Measurements from ENCODE around the gene FBRSL1.

Gene FBRSL1

DNA sequence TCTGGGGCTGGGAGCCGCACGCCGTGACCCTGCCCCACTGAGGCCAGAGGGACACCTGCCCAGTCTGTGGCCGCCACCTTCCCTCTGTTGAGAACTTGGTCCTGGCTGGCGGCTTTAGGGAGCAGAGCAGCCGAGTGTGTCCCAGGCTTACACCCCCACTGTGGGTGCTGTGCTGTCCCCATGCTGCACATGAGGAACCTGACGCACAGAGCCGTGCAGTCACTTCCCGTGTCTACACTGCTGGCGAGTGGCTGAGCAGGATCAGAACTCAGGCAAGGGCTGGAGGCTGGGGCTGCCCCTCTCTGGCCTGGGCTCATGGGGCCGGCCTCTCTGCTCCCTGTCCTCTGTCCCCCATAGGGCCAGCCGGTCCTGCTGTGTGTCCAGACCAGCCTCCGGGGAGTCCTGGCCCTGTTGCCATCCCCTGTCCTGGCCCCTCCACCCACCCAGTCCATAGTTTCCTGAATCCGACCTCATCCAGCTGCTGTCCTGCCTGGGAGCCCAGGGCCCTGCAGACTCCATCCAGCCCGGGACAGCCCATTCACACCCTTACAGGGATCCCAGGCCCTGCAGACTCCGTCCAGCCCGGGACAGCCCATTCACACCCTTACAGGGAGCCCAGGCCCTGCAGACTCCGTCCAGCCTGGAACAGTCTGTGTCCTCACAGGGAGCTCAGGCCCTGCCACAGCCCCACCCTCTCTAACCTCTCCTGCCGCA, 10.3 kb downstream of the FBRSL1 start:
- DNase-seq: no peak

DNA sequence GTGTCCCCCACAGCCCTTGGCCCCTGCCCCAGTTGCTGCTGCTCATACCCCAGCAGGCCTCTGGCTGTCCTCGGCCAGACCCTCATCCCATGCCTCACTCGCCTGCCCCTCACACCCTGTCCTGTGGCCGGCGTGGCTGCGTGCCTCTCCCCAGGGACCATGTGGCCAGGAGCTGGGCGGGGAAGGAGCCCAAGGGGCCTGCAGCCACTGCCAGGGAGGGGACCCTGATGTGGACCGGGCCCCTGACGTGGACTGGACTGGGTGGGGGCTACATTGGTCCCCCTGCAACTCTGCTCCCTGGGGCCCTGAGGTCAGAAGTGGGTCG, 10.9 kb downstream of the FBRSL1 start:
- no peak for DNase-seq

DNA sequence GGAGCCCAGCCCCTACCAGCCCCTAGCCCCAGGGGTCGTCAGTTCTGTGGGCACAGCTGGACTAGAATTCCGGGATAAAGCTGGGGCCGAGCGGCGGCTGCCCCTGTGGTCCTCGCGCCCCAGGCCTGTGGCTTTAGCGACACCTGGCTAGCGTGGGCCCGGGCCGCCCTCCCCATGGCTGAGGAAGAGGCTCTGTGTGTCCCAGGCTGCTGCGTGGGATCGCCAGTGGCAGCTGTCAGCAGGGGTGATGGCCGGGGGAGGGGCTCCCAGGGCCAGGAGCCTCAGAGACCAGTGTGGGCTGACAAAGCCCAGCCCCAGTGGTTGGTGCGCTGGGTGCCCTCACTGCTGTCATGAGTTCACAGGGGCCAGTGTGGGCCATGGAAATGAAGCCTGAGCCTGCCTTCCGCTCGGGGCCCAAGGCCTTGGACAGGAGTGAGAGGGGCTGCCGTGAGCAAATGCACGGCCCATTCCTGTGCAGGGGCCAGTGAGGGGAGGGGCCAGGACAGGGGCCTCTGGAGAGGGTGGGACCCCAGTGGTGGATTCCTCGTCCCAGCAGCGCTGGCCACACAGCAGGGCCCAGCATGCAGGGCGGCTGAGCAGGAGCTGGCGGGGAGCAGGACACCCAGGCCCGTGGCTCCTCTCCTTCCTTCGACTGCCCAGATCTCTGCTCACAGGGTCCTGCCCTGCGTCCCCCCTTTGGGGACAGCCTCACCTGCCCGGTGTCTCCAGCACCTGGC, 11.4 kb downstream of the FBRSL1 start:
- DNase-seq: no peak

DNA sequence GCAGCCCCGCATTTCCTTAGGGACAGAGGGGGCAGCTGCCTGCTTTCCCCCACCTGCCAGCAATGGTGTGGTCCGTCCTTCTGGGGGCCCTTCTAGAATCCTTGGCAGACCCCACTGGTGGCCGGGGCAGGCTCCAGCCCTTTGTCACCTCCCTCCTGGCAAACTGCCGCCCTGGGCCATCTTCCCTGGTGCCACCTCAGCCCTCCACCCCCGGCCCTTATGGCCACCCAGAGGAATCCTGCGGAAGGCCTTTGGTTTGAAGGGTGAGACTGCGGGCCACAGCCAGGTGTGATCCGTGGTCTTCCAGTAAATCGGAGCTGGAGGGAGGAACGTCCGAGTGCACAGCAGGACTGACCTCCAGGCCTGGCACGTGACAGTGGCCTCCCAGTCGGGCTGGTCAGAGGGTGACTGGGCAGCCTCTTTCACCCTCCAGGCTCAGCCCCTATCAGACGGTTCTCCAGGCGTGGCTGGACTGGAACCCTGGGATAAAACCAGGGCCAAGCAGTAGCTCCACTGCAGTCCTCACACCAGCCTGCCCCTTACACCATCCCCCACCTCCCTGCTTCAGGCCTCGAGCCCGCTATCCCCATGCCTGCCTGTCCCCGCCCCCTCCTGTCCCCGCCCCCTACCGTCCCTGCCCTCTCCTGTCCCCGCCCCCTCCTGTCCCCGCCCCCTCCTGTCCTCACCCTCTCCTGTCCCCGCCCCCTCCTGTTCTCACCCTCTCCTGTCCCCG, 12.4 kb downstream of the FBRSL1 start:
- DNase-seq: no peak

DNA sequence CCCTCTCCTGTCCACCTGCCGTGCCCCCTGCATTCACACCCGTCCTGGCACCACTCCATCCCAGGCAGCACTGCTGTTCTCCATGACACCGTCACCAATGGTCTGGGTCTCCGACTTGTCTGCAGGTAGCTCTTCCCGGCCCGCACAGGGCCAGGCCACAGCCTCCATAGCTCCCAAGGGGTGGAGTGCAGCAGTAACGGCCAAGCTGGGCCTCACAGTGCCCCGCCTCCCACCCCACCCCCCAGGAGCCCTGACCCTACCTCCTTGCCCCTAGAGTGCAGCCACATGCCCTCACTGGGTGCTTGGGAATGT, 12.9 kb downstream of the FBRSL1 start:
- no peak for DNase-seq

DNA sequence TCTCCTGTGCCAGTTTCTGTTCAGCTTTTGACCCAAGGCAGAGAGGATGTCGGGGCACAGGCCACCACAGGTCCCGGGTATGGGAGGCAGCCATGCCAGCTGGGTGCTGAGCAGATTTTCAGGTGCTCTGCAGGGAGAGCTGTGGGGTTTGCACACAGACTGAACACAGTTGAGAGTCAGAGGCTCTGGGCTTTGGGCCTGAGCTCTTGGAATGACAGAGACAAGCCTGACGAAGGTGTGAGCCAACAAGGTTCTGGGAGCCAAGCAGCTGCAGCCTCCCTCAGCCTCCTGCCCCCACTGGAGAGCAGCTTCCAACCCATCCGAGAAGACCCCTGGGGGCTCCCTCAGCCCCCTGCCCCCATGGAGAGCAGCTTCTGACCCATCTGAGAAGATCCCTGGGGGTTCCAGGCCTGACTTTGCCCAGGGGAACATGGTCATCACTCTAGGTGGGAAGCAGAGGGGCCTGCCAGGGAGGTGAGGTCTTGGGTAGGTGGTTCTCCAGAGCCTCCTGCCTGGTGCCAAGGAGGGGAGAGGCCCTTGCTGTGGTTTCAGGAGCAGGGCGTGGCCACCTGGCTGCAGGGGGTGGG, 13.8 kb downstream of the FBRSL1 start:
- no peak for DNase-seq

DNA sequence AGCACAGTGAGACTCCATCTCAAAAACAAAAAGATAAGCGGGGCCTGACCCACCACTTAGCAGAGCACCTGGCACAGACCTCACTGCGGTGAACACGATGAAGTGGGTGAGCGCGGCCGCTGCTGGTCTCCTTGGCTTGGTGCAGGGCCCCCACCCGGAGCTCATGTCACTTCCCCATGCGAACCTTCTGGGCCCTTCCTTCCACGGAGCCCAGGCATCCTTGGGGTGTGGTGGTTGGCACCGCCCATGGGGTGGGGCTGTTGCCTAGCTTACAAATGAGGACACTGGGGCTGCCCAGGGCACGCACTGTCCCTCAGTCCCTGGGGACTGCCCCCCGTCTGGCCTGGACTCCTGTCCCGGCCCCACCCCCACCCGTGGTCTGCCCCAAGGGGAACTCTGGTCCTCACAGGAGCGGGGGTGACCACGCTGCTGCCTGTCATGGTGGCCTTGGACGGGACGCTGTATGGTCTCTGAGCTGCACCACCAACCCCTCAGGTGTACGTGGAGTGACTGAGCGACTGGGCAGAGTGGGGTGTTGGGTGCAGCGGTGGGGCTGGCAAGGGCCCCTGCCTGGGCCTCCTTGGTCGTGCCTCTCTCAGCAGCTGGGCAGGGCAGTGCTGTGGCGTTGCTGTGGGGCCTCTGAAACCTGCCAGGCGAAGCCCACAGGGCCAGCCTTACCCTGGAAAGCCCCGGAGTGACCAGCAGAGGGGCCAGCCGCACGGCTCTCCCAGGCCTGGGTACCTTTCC, 15.3 kb downstream of the FBRSL1 start:
- DNase-seq: no peak

DNA sequence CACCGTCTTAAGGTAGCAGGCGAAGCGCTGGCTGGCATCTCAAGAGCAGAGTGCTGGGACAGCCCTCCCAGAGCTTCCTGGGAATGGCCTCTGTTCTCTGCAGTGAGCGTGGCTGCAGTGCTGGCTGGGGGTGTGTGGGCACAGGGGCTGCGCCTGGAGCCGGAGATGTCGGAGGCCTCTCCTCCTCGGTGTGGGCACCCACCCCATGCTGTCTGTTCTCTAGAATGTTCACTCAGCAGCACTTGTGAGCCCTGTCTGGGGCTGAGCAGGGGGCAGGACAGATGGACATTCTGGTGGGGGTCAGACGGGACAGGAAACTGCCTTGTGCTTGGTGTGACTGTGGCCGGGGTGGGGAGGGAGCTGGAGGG, 15.9 kb downstream of the FBRSL1 start:
- no peak for DNase-seq

DNA sequence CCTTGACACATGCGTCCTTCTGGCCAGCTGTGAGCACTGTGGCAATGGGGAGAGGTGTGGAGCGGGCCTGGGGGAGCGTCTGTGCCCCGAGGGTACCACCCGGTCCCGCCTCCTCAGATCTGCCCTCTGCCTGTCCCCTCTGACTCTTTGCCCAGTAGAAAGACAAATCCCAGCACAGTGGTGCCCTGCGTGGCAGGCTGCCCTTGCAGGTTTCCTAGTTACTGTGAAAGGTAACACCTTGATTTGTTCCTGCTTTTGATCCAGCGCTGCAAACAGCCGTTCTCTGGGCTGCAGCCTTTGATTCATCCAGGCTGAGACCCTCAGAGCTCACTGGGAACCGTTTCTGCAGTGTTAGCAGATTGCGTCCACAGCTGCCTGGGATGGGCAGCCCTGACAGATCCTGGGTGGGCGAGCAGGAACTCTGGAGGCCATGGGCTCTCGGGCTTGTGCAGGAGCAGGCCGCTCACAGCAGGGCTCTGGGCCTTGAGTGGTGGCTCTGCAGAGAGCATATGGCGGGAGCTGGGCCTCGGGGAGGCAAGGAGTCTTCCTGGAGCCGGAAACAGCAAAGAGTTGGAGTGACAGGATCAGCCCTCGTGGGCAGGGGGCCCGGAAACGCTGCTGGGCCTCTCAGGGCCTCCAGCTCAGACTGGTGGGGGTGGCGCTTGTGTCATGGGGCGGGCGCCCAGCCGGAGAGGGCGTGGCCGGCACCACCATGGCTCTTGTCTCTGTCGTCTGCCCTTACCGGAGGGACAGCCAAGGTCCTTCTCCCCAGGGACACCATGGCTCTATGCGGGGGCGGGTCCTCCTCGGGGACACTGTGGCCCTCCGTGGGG, 16.6 kb downstream of the FBRSL1 start:
- DNase-seq: peak; percentile 76 to 83

DNA sequence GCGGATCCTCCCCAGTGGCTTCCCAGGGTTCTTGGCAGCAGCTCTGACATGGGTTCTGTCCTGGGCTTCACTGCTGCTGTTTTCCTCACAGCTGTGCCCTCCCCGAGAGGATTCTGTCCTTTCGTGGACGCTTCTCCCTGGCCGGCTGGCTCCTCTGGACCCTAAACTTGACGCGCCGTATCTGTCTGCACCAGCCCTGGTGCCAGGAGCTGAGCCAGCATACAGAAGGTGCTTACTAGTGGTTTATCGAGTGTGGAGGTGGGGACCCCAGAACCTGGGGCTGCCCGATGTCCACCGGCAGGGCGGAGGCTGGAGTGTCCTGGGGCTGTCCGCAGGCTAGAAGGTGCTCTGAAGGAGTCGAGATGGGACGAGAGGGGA, 17.2 kb downstream of the FBRSL1 start:
- no peak for DNase-seq

DNA sequence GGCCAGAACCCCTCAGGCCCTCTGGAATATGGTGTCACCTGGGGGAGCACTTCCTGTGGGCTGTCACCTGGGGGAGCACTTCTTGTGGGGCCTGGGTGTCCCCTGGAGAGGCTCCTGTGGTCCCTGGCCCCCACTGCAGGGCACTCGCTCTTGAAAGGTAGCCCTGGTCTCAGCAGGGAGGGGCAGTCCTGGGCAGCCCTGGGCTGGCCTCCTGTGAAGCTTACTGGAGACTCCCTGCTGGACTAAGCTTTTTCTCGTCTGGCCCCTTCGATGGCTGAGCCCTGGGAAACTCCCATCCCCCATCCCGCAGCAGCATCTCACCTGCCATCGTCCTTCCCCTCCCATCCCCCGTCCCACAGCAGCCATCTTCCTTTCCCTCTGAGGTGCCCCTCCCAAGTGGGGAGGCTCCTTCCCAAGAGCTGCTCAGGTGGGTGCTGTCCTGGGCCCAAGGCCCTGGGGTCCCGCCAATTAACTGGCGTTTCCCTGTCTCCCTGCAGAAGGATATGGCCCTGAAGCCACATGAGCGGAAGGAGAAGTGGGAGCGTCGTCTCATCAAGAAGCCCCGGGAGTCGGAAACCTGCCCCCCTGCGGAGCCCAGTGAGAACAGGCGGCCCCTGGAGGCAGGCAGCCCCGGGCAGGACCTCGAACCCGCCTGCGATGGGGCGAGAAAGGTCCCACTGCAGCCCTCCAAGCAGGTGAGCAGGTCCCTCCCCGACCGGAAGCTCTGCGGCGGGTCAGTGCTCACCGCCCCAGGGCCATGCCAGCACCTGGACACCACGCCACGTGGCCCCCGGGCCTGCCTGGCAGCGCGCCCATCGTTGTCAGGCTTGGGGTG, 17.9 kb downstream of the FBRSL1 start:
- DNase-seq: no peak

DNA sequence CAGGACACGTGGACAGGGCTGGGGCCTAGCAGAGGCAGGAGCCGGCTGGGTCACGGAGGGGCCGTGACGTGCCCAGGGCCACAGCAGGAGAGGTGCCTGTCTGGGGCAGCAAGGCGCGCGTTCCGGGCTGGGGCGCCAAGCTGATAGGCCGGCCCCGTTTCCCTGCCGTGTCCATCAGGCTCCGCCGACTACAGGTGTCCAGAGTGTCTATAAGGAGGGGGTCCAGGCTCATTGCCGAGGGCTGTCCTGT, 18.5 kb downstream of the FBRSL1 start:
- no peak for DNase-seq

DNA sequence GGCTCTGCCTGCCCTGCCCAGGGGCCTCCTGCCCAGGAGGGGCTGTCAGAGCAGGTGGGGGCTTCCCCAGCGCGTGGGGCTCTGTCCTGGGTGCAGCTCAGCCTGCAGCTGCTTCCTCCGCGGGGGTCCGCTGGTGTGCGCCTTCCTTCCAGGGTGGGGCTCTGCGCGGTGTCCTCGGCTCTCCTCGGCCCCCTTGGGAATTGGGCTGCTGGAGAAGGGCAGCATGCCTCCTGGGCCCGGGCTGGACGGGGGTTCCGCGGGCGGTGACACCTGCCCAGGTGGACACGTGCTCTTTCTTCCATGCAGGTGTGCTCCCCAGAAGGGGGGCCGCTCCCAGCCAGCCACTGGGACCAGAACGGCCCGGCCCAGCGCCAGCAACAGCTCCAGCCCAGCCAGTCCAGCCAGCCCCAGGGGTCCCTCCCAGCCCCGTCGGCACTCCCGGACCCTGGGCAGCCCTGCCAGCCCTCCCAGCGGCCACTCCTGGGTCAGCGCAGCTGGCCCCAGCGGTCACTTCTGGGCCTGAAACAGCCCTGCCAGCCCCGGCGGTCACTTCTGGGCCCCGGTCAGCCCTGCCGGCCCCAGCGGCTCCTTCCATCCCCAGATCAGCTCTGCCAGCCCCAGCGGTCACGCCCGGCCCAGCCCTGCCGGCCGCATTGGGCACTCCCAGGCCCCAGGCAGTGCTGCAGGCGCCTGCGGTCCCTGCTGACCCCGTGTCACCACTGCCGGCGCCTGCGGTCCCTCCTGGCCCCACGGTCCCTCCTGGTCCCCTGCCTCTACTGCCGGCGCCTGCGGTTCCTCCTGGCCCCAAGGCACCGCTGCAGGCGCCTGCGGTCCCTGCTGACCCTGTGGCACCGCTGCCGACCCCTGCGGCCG, 19.1 kb downstream of the FBRSL1 start:
- no peak for DNase-seq

DNA sequence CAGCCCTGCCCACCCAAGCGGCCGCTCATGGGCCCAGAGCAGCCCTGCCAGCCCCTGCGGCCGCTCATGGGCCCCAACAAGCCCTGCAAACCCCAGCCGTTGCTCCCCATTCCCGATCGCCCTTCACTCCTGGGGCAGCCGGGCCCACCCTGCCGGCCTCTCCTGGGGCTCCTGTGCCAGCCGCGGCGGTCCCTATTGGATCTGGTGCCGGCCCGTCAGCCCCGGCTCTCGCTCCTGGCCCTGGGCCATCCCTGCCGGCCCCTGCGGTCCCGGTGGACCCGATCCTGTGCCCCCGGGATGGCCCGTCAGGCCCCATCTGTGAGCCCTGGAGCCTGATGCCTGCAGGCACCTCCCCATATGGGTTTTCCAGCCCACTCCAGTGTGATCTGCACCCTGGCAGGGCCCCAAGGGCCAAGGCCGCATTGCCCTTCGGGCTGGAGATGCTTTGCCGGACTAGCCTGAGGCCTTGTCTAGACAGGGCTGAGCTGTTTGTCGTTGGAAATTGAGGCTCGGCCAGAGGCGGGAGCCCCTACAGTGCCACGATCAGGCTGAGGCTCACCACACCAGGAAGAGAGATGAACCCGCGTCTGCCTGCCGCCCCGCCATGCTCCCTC, 20.3 kb downstream of the FBRSL1 start:
- DNase-seq: no peak

DNA sequence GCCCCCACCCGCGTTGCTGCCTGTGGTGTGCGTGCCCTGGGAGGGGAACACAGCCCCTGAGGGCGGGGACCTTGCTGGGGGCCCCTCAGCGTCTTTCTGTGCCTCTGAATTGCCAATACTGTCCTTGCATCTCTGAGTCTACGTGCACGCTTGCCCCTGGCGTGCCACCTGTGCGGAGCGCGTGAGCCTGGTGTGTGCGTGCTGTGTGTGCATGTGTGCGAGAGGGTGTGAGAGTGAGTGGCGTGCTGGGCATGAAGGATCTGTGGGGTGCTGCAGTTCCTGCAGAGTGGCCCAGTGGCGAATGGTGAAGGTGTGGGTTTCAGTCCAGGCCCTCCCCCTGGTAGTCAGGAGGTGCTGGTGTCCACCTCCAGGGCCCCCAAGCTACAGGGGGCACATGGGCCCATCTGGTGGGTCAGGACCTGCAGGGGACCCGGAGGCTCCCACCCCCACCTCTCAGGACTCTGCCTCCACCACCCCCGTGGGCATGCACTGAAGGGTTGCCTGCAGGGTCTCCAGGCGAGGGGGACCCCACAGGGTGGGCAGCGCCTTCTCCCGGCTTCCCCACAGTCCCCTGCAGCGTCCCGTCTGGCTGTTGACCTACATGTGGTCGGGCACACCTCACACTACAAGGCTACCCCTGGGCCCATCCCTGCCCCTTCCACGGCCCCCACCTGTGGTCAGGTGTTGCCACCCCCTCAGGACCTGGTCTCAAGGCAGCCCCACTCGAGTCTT, 21.0 kb downstream of the FBRSL1 start:
- DNase-seq: no peak

DNA sequence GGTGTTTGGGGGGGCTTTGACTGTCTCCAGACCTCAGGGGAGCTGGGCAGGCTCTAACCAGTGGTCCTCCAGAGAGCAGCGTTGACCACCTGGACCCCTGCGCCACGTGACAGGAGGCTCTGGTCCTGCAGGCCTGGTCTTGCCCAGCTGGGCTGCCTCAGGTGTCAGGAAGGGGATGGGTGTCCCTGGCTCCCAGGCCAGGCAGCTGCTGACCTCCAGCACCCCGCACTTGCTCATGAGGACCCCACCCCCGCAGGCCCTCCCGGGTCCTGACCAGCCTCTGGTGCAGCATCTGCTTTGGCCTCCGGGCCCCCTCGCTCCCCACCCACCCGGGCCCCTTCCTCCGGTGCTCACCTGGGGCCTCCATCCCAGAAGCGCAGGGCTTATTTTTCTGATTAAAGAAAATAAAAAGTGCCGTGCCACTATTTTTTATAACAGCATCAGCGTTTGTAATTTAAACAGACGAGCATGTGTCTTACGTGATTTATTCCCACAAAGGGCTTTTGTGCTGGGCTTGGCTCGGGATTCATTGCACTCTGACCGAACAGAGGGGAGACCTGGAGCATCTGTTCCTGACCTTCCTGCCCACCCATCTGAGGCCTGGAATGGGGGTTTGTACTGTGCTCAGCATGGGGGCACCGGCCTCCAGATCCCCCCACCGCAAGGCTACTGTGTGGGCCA, 21.7 kb downstream of the FBRSL1 start:
- DNase-seq: no peak

DNA sequence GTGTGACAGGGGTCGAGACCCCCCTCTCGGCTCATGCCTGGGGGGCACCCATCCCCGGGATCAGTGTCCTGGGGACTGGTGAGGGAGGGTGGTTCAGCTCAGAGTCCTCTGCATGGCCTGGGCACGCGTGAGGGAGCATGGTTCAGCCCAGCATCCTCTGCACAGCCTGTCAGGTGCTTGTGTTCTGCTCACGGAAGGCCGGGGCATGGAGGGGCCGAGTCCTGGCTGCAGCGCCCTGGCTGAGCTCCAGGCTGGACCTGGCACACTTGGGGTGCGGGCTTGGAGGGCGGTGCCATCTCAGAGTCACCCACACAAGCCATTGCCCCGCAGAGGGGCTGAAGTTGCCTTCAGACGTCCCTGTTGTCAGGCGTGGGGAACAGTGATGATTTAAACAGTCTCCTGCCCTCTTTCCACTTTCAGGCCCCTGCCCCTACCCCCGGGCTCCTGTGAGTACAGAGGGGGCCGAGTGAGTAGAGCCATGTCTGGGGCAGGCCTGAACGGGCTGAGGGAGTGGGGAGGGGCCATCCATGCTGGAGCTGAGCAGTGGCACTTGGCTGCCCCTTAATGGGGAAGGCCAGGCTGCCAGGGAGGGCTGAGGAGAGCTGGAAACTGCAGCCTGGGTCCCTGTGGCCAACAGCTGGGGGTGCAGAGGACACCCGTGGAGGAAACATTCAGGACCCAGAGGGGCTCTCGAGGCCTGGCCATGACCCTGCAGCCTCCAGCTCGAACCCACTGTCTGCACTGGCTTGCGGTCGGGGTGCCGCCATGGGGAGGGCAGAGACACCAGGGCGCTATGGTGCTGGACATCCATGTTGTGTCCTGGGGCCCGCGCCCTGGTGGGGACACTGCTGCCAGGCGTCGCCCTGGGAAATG, 22.5 kb downstream of the FBRSL1 start:
- DNase-seq: no peak

DNA sequence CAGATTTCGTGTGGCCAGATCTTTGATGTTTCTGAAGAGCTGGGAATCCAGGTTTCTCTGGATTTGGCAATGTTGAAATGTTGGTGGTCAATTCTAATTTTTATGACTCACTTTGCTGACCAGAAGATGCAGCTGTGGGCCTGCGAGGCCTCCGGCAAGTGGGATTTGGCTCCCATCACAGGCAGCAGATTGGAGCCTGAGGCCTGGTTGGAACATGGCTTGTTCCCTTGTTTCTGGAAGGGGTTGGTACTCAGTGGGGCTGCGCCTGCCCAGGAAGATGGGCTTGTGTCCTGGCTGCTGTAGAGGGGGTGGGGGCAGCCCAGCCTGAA, 23.1 kb downstream of the FBRSL1 start:
- no peak for DNase-seq
